Activated CD4-positive, alpha-beta T cell treated with anti-CD3 and anti-CD28 coated beads for 1 hour (primary cell): ENCODE data around the gene ALMS1.
"Not testable (repeated sequence)": the region's sequence is repeated elsewhere in the genome, so short reads cannot be mapped to it uniquely, and the experiment has no call there.

Source experiments
- DNase-seq: peaks from one replicate; pipeline ENCODE4 v3.0.0-alpha.2; 2020

ALMS1 gene

GRCh38 chr2:73385504-73386341 is at the start of gene ALMS1:
ALMS1 (plus strand) TSS chr2:73385836; CDS start chr2:73385869, 33 bp downstream.
- peak; percentile 84 for DNase-seq

- no peak for DNase-seq
These were observed 47.8 kb upstream of the ALMS1 start for GRCh38 chr2:73337828-73338227.

DNA sequence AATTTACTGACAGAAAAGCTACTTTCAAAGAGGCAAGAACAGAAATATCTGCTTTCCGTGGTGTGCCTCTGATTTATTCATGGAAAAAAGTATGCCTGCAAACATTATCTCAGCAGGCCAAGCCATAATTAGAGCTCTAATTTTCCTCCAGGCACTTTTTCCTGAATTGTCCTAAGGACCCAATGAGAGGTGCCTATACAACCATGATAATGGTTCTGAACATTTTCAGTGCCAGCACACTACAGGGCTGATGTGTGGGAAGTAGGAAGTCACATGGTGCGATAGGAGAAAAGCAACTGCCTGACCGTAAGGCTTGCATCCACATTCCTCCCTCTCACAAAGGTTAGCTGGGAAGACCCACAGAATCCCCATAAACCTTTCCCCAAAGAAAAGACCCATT is 46.4 kb upstream of the ALMS1 start:
- no peak for DNase-seq

DNA sequence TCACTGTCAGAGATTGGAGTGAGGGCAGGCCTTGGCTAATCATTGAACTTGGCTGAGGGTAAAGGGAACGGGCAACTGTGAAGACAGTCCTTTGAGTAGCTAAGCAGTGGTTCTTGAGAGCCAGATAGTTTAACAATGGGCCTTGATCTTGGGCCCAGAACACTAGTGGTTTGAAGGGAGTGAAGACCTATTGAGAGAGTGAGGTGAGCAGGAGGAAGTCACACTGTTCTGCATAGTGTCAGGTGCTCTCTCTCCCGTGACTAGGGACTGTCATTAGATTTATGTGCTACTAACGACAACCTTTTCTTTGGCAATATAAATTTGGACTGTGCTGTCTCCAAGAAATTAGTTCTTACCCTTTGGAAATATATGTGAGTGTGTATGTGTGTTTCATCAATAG is 44.6 kb upstream of the ALMS1 start:
- no peak for DNase-seq

DNA sequence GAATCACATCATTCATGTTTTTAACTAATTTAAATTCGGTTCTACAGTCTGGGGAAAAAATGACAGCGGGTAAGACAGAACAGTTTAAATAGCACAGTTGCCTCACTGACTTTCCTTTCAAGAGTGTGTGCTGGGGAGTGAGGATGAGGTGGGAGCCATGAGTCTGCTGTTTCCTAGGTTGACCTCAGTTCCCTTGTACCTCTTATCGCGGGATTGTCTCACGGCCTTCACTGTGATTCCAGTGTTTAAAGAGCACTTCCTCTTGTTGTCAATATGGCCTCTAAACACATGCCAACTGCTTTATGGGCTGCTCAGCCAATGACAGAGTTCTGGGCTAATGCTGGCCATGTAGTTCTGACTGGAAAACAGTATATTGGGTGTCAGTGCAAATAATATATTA is 41.6 kb upstream of the ALMS1 start:
- DNase-seq = no peak

- DNase-seq = not testable (repeated sequence)
These were observed 40.9 kb upstream of the ALMS1 start for GRCh38 chr2:73344747-73345146.

GRCh38 chr2:73350035-73350691 is 35.5 kb upstream of the ALMS1 start:
- no peak for DNase-seq

DNA sequence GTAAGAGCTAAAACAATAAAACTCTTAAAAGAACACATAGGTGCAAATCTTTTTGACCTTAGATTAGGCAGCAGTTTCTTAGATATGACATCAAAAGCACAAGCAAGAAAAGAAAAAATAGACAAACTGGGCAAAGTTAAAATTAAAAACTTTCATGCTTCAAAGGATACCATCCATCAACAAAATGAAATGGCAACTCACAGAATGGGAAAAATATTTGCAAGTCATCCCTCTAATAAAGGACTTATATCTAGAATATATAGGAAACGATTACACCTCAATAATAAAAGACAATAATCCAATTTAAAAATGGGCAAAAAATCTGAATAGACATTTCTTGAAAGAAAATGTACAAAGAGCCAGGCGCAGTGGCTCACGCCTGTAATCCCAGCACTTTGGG is 29.5 kb upstream of the ALMS1 start:
- no peak for DNase-seq

- DNase-seq = no peak
These were observed 25.5 kb upstream of the ALMS1 start for GRCh38 chr2:73359915-73360697.

GRCh38 chr2:73366060-73366459 is 19.6 kb upstream of the ALMS1 start:
- no peak for DNase-seq

GRCh38 chr2:73368781-73369180 is 16.9 kb upstream of the ALMS1 start:
- DNase-seq = no peak

- DNase-seq = no peak
These were observed 15.3 kb upstream of the ALMS1 start for GRCh38 chr2:73370348-73370747.

- DNase-seq = no peak
These were observed 12.3 kb upstream of the ALMS1 start for GRCh38 chr2:73373344-73373743.

- DNase-seq = no peak
These were observed 11.4 kb upstream of the ALMS1 start for GRCh38 chr2:73374269-73374668.

- no peak for DNase-seq
These were observed 9.0 kb upstream of the ALMS1 start for GRCh38 chr2:73376681-73377080.

DNA sequence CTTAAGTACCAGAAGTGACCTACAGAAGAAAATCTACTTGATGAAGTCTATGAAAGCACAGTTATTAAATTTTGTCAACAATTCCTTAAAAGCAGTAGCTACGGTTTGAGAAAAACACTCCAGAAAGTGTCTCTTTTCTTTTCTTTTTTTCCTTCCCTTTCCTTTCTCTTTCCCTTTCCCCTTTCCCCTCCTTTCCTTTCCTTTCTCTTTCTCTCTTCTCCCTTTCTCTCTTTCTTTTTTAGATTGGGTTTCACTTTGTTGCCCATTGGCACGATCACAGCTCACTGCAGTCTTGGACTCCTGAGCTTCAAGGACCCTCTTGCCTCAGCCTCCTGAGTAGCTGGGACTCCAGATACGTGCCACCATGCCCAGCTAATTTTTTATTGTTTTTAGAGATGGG is 2.6 kb upstream of the ALMS1 start:
- DNase-seq = no peak

GRCh38 chr2:73385123-73385503 is 523 bp upstream of the ALMS1 start:
- no peak for DNase-seq

DNA sequence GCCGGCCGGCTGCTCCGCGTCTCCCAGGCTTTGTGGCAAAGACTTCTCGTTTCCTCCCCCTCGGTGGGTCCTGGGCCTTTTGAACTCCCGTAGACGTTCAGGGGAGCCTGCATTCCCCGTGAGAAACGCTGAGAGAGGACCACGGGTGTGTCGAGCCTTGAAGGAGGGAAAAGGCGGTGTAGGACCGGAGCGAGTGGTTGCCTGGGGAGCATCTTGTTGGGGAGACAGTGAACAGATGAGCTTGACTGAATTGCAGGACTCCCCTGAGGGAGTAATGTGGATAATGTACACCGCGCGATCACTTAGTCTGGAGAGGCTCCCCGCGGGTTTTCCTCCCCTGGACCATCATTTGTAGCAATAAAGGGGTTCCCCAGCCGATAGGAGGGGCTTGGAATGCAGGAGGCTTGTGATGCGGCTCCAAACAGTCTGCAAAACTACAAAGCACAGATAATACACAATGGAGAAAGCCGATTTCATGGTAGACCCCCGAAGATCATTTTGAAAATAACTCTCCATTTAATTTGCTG is 769 bp downstream of the ALMS1 start:
- no peak for DNase-seq

GRCh38 chr2:73386894-73387636 is 1.4 kb downstream of the ALMS1 start:
- DNase-seq = no peak

GRCh38 chr2:73402386-73403103 is 16.9 kb downstream of the ALMS1 start:
- no peak for DNase-seq

- no peak for DNase-seq
These were observed 17.6 kb downstream of the ALMS1 start for GRCh38 chr2:73403237-73403636.

DNA sequence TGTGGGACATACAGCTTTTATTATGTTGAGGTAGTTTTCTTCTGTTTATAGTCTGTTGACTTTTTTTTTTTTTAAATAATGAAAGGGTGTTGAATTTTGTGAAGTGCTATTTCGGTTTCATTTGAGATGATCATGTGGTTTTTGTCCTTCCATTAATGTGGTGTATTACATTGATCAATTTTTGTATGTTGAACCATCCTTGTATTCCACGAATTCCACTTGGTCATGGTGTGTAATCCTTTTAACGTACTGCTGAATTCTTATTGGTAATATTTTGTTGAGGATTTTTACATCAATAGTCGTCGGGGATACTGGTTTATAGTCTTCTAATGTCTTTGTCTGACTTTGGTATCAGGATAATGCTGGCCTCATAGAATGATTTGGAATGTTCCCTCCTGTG is 18.8 kb downstream of the ALMS1 start:
- DNase-seq = no peak
